Measurements from ENCODE around the gene ACE2.
"Not testable (repeated sequence)": the region's sequence is repeated elsewhere in the genome, so short reads cannot be mapped to it uniquely, and the experiment has no call there.

Gene ACE2

GRCh38 chrX:15600745-15601144 lies at the start of gene ACE2:
Gene ACE2, minus strand, starts transcription at chrX:15600960. Its CDS starts 49 bp downstream, at chrX:15600911.
- no peak within 1 kb of the TSS for H3K4me3 ChIP-seq (ENCODE audit: low read length)
- TF ChIP-seq ZNF274 (IDR thresholded peaks at IDR 0.05; ENCODE audit: low read depth, low read length) = no peak

GRCh38 chrX:15647510-15647909 lies 46.8 kb upstream of the ACE2 start:
- not testable (repeated sequence) for H3K4me3 ChIP-seq (ENCODE audit: low read length)

- H3K4me3 ChIP-seq (ENCODE audit: low read length) = no peak overlapping the region
- TF ChIP-seq ZNF274 (IDR thresholded peaks at IDR 0.05; ENCODE audit: low read depth, low read length) = no peak
Measured at GRCh38 chrX:15646543-15646942, 45.8 kb upstream of the ACE2 start.

GRCh38 chrX:15646031-15646430 lies 45.3 kb upstream of the ACE2 start:
- no peak overlapping the region for H3K4me3 ChIP-seq (ENCODE audit: low read length)
- no peak for TF ChIP-seq ZNF274 (IDR thresholded peaks at IDR 0.05; ENCODE audit: low read depth, low read length)

GRCh38 chrX:15645266-15645665 lies 44.5 kb upstream of the ACE2 start:
- TF ChIP-seq ZNF274 (IDR thresholded peaks at IDR 0.05; ENCODE audit: low read depth, low read length) = no peak
- H3K4me3 ChIP-seq (ENCODE audit: low read length) = no peak overlapping the region

- H3K4me3 ChIP-seq (ENCODE audit: low read length) = no peak overlapping the region
- no peak for TF ChIP-seq ZNF274 (IDR thresholded peaks at IDR 0.05; ENCODE audit: low read depth, low read length)
Measured at GRCh38 chrX:15644560-15644872, 43.8 kb upstream of the ACE2 start.

- TF ChIP-seq ZNF274 (IDR thresholded peaks at IDR 0.05; ENCODE audit: low read depth, low read length) = no peak
- H3K4me3 ChIP-seq (ENCODE audit: low read length) = no peak overlapping the region
Measured at GRCh38 chrX:15643786-15644559, 43.2 kb upstream of the ACE2 start.

GRCh38 chrX:15631637-15632036 lies 30.9 kb upstream of the ACE2 start:
- no peak for TF ChIP-seq ZNF274 (IDR thresholded peaks at IDR 0.05; ENCODE audit: low read depth, low read length)
- no peak overlapping the region for H3K4me3 ChIP-seq (ENCODE audit: low read length)

- TF ChIP-seq ZNF274 (IDR thresholded peaks at IDR 0.05; ENCODE audit: low read depth, low read length) = no peak
- H3K4me3 ChIP-seq (ENCODE audit: low read length) = no peak overlapping the region
Measured at GRCh38 chrX:15623054-15623453, 22.3 kb upstream of the ACE2 start.

- TF ChIP-seq ZNF274 (IDR thresholded peaks at IDR 0.05; ENCODE audit: low read depth, low read length) = no peak
- no peak overlapping the region for H3K4me3 ChIP-seq (ENCODE audit: low read length)
Measured at GRCh38 chrX:15619053-15619755, 18.4 kb upstream of the ACE2 start.

GRCh38 chrX:15617111-15617510 lies 16.4 kb upstream of the ACE2 start:
- no peak for TF ChIP-seq ZNF274 (IDR thresholded peaks at IDR 0.05; ENCODE audit: low read depth, low read length)
- no peak overlapping the region for H3K4me3 ChIP-seq (ENCODE audit: low read length)

- no peak for TF ChIP-seq ZNF274 (IDR thresholded peaks at IDR 0.05; ENCODE audit: low read depth, low read length)
Measured at GRCh38 chrX:15616531-15616930, 15.8 kb upstream of the ACE2 start.

GRCh38 chrX:15607067-15607466 lies 6.3 kb upstream of the ACE2 start:
- H3K4me3 ChIP-seq (ENCODE audit: low read length) = no peak overlapping the region
- TF ChIP-seq ZNF274 (IDR thresholded peaks at IDR 0.05; ENCODE audit: low read depth, low read length) = no peak

More at GRCh38 chrX:15616531-15616930, 15.8 kb upstream of the ACE2 start:
- no peak overlapping the region for H3K4me3 ChIP-seq (ENCODE audit: low read length)

- H3K4me3 ChIP-seq (ENCODE audit: low read length) = no peak overlapping the region
- TF ChIP-seq ZNF274 (IDR thresholded peaks at IDR 0.05; ENCODE audit: low read depth, low read length) = no peak
Measured at GRCh38 chrX:15606136-15606535, 5.4 kb upstream of the ACE2 start.

- TF ChIP-seq ZNF274 (IDR thresholded peaks at IDR 0.05; ENCODE audit: low read depth, low read length) = no peak
- H3K4me3 ChIP-seq (ENCODE audit: low read length) = no peak overlapping the region
Measured at GRCh38 chrX:15605226-15605625, 4.5 kb upstream of the ACE2 start.

Measured in GM08714 (cell line).